GM13976 (cell line): ENCODE measurements around the gene SMCO2.

Experiments used
- DNase-seq: peaks from one replicate; pipeline ENCODE4 v3.0.0; 2012; ENCODE audit warnings: low spot score
- CTCF ChIP-seq: IDR thresholded peaks from 2 replicates; pipeline ENCODE4 v1.5.1; 2012; ENCODE audit warnings: borderline replicate concordance, mild to moderate bottlenecking; ENCODE audit not compliant: insufficient read depth; ENCODE audit errors: extremely low read depth, missing control alignments, control extremely low read depth
- in situ Hi-C: fragments of 300-500 bp; cut with MboI; formaldehyde crosslinking; loops from one replicate; pipeline ENCODE4 v1.12.0; 2022; ENCODE audit warnings: low sequenced_read_pairs, mixed read lengths, inconsistent platforms; ENCODE audit not compliant: unreplicated experiment

The SMCO2 gene

GRCh38 chr12:27446436-27446835, at the start of gene SMCO2:
TSS of gene SMCO2 (plus strand) at chr12:27446736. CDS start at chr12:27470632, 23,896 bp downstream.
- TF ChIP-seq CTCF, result no peak
- in situ Hi-C loops, result no loop called here
- no peak for DNase-seq

- in situ Hi-C loops, result no loop called here
- DNase-seq, result no peak
- TF ChIP-seq CTCF, result no peak
Observed at GRCh38 chr12:27398466-27398865, 48.1 kb upstream of the SMCO2 start.

GRCh38 chr12:27399074-27399473, 47.5 kb upstream of the SMCO2 start:
- no peak for DNase-seq
- in situ Hi-C loops, result no loop called here
- TF ChIP-seq CTCF, result no peak

GRCh38 chr12:27400856-27401354, 45.6 kb upstream of the SMCO2 start:
- TF ChIP-seq CTCF, result no peak
- in situ Hi-C loops, result no loop called here
- DNase-seq, result no peak

GRCh38 chr12:27412047-27412446, 34.5 kb upstream of the SMCO2 start:
- no peak for TF ChIP-seq CTCF
- DNase-seq, result no peak
- in situ Hi-C loops, result no loop called here

- DNase-seq, result no peak
- in situ Hi-C loops, result no loop called here
- TF ChIP-seq CTCF, result no peak
Observed at GRCh38 chr12:27422697-27423096, 23.8 kb upstream of the SMCO2 start.

GRCh38 chr12:27424631-27425230, 21.8 kb upstream of the SMCO2 start:
- no peak for DNase-seq
- TF ChIP-seq CTCF, result peak; percentile 20
- in situ Hi-C loops, result no loop called here
